WTC11 (cell line): ENCODE results near the gene PCSK4. TPM values are rescaled to one million over a fixed set of nuclear protein-coding genes. Genes with fewer than 3 reads are reported as not detected.

Experiments used
- ATAC-seq: fragments of 200-7000 bp; cut with Tn5 transposase; 2 replicates; pipeline ENCODE4 v1.10.0; 2021; ENCODE audit warnings: mild to moderate bottlenecking, moderate library complexity
- CTCF ChIA-PET: fragments of 300-600 bp; sonication (Branson Sonifier 250); formaldehyde crosslinking; loops from one replicate; lab custom pipeline; 2021; ENCODE audit warnings: antibody characterized with exemption; lab: Charles Lee
- POLR2A ChIA-PET: fragments of 350-600 bp; sonication (Branson Sonifier 250); formaldehyde crosslinking; loops from one replicate; lab custom pipeline; 2021; ENCODE audit warnings: antibody characterized with exemption; lab: Charles Lee
- DNase-seq: peaks from one replicate; pipeline ENCODE4 v3.0.0; 2021; ENCODE audit warnings: low spot score
- H3K27ac Mint-ChIP-seq: 2 replicates; pipeline ENCODE4 v1.8.0; 2021; ENCODE audit warnings: mixed read lengths
- H3K27me3 Mint-ChIP-seq: 2 replicates; pipeline ENCODE4 v1.8.0; 2021; ENCODE audit warnings: low read depth, mild to moderate bottlenecking, moderate library complexity, mixed read lengths
- H3K36me3 Mint-ChIP-seq: 2 replicates; pipeline ENCODE4 v1.8.0; 2021; ENCODE audit warnings: mixed read lengths
- H3K4me1 Mint-ChIP-seq: 2 replicates; pipeline ENCODE4 v1.8.0; 2022; ENCODE audit warnings: mixed read lengths
- H3K4me3 Mint-ChIP-seq: 2 replicates; pipeline ENCODE4 v1.8.0; 2021; ENCODE audit warnings: mild to moderate bottlenecking, moderate library complexity, mixed read lengths
- H3K9me3 Mint-ChIP-seq: 2 replicates; pipeline ENCODE4 v1.8.0; 2021; ENCODE audit warnings: mixed read lengths
- ELF4 ChIP-seq: sonication (generic); formaldehyde crosslinking; IDR thresholded peaks from 2 replicates; pipeline ENCODE4 v1.8.1; 2022; ENCODE audit warnings: low read depth, mild to moderate bottlenecking, moderate library complexity, missing genetic modification reagents
- ESRRA ChIP-seq: sonication (generic); formaldehyde crosslinking; IDR thresholded peaks from 2 replicates; pipeline ENCODE4 v1.8.1; 2022; ENCODE audit warnings: mild to moderate bottlenecking, missing genetic modification reagents, borderline replicate concordance
- FOXJ3 ChIP-seq: sonication (generic); formaldehyde crosslinking; IDR thresholded peaks from 2 replicates; pipeline ENCODE4 v1.9.0; 2021; ENCODE audit warnings: missing genetic modification reagents, mild to moderate bottlenecking, borderline replicate concordance
- FOXK1 ChIP-seq: sonication (generic); formaldehyde crosslinking; IDR thresholded peaks from 2 replicates; pipeline ENCODE4 v1.8.0; 2022; ENCODE audit warnings: mild to moderate bottlenecking, moderate library complexity, missing genetic modification reagents
- HMGA2 ChIP-seq: fragments of 250-450 bp; sonication (Bioruptor Pico); IDR thresholded peaks from 2 replicates; pipeline ENCODE4 v1.4.0; 2021; ENCODE audit warnings: mild to moderate bottlenecking, moderate library complexity
- NR2C2 ChIP-seq: sonication (generic); formaldehyde crosslinking; IDR thresholded peaks from 2 replicates; pipeline ENCODE4 v1.8.0; 2022; ENCODE audit warnings: mild to moderate bottlenecking, missing genetic modification reagents
- OVOL2 ChIP-seq: fragments of 250-450 bp; sonication (Bioruptor Pico); IDR thresholded peaks from 2 replicates; pipeline ENCODE4 v1.9.0; 2021; ENCODE audit warnings: mild to moderate bottlenecking, borderline replicate concordance
- RORB ChIP-seq: fragments of 250-450 bp; sonication (Bioruptor Pico); IDR thresholded peaks from 2 replicates; pipeline ENCODE4 v1.9.0; 2021; ENCODE audit warnings: mild to moderate bottlenecking
- SMAD4 ChIP-seq: sonication (generic); formaldehyde crosslinking; IDR thresholded peaks from 2 replicates; pipeline ENCODE4 v1.8.0; 2022; ENCODE audit warnings: mild to moderate bottlenecking, missing genetic modification reagents
- TEAD1 ChIP-seq: sonication (generic); formaldehyde crosslinking; IDR thresholded peaks from 2 replicates; pipeline ENCODE4 v1.8.0; 2022; ENCODE audit warnings: mild to moderate bottlenecking, missing genetic modification reagents
- ZBTB21 ChIP-seq: sonication (generic); formaldehyde crosslinking; IDR thresholded peaks from 2 replicates; pipeline ENCODE4 v1.8.1; 2023; ENCODE audit warnings: mild to moderate bottlenecking, missing genetic modification reagents, borderline replicate concordance
- ZNF121 ChIP-seq: sonication (generic); formaldehyde crosslinking; IDR thresholded peaks from 2 replicates; pipeline ENCODE4 v1.8.0; 2023; ENCODE audit warnings: missing genetic modification reagents
- ZNF138 ChIP-seq: sonication (generic); formaldehyde crosslinking; conservative IDR thresholded peaks from 2 replicates; pipeline ENCODE4 v1.8.1; 2022; ENCODE audit warnings: mild to moderate bottlenecking, moderate library complexity, missing genetic modification reagents
- ZNF232 ChIP-seq: sonication (generic); formaldehyde crosslinking; IDR thresholded peaks from 2 replicates; pipeline ENCODE4 v1.8.0; 2022; ENCODE audit warnings: mild to moderate bottlenecking, missing genetic modification reagents
- total RNA-seq: library from RNA; stranded (reverse); gene quantifications from 3 replicates; pipeline ENCODE4 v1.2.3, GENCODE V29; 2021
- TF ChIP-seq, protein P1 (sequence below): sonication (generic); formaldehyde crosslinking; IDR thresholded peaks from 2 replicates; pipeline ENCODE4 v1.8.1; 2023; ENCODE audit warnings: mild to moderate bottlenecking, moderate library complexity, missing genetic modification reagents
- TF ChIP-seq, protein P2 (sequence below): sonication (generic); formaldehyde crosslinking; IDR thresholded peaks from 2 replicates; pipeline ENCODE4 v1.8.1; 2023; ENCODE audit warnings: mild to moderate bottlenecking, missing genetic modification reagents, moderate library complexity
- TF ChIP-seq, protein P3 (sequence below): sonication (generic); formaldehyde crosslinking; IDR thresholded peaks from 2 replicates; pipeline ENCODE4 v1.8.0; 2022; ENCODE audit warnings: mild to moderate bottlenecking, missing genetic modification reagents
- TF ChIP-seq, protein P4 (sequence below): sonication (generic); formaldehyde crosslinking; IDR thresholded peaks from 2 replicates; pipeline ENCODE4 v1.8.0; 2022; ENCODE audit warnings: mild to moderate bottlenecking, missing genetic modification reagents
- TF ChIP-seq, protein P5 (sequence below): sonication (generic); formaldehyde crosslinking; IDR thresholded peaks from 2 replicates; pipeline ENCODE4 v1.8.1; 2023; ENCODE audit warnings: mild to moderate bottlenecking, missing genetic modification reagents
- TF ChIP-seq, protein P6 (sequence below): sonication (generic); formaldehyde crosslinking; IDR thresholded peaks from 2 replicates; pipeline ENCODE4 v1.8.0; 2022; ENCODE audit warnings: mild to moderate bottlenecking, missing genetic modification reagents
- TF ChIP-seq, protein P7 (sequence below): fragments of 250-450 bp; sonication (Bioruptor Pico); conservative IDR thresholded peaks from 2 replicates; pipeline ENCODE4 v1.9.0; 2021; ENCODE audit warnings: mild to moderate bottlenecking
- TF ChIP-seq, protein P8 (sequence below): fragments of 250-450 bp; sonication (Bioruptor Pico); IDR thresholded peaks from 2 replicates; pipeline ENCODE4 v2.1.2; 2022; ENCODE audit warnings: mild to moderate bottlenecking, moderate library complexity
- TF ChIP-seq, protein P9 (sequence below): sonication (generic); formaldehyde crosslinking; IDR thresholded peaks from 2 replicates; pipeline ENCODE4 v1.8.1; 2022; ENCODE audit warnings: low read depth, missing genetic modification reagents, borderline replicate concordance

PCSK4 gene
- total RNA-seq, 1 experiment from 2014 or later = 22.4 TPM

DNA sequence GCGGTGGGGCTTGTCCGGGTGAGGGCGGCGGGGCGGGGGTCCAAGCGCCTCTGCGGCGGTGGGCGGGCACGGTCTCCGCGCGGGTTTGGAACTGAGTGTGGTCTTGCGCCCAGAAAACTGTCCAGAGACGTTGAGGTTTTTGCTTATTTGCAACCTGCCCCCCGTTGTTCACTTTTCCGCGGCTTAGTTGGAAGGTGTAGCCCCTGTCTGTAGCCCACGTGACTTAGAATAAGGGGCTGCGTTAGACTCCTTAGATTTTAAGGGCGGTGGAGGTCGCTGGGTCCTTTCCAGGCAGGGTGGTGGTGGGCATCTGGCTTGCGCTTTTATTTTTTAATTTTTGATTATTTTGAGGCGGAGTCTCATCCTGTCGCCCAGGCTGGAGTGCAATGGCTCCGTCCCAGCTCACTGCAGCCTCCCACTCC is 51.2 kb downstream of the PCSK4 start (continued):
- TF ChIP-seq, protein P1, sequence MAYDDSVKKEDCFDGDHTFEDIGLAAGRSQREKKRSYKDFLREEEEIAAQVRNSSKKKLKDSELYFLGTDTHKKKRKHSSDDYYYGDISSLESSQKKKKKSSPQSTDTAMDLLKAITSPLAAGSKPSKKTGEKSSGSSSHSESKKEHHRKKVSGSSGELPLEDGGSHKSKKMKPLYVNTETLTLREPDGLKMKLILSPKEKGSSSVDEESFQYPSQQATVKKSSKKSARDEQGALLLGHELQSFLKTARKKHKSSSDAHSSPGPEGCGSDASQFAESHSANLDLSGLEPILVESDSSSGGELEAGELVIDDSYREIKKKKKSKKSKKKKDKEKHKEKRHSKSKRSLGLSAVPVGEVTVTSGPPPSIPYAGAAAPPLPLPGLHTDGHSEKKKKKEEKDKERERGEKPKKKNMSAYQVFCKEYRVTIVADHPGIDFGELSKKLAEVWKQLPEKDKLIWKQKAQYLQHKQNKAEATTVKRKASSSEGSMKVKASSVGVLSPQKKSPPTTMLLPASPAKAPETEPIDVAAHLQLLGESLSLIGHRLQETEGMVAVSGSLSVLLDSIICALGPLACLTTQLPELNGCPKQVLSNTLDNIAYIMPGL (CRISPR knock-in tag) = no peak
- TF ChIP-seq, protein P2, sequence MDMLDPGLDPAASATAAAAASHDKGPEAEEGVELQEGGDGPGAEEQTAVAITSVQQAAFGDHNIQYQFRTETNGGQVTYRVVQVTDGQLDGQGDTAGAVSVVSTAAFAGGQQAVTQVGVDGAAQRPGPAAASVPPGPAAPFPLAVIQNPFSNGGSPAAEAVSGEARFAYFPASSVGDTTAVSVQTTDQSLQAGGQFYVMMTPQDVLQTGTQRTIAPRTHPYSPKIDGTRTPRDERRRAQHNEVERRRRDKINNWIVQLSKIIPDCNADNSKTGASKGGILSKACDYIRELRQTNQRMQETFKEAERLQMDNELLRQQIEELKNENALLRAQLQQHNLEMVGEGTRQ (CRISPR knock-in tag) = peak; percentile 62
- TF ChIP-seq ESRRA (CRISPR knock-in tag) (no peak), ZNF232 (no peak)
- TF ChIP-seq, protein P3, sequence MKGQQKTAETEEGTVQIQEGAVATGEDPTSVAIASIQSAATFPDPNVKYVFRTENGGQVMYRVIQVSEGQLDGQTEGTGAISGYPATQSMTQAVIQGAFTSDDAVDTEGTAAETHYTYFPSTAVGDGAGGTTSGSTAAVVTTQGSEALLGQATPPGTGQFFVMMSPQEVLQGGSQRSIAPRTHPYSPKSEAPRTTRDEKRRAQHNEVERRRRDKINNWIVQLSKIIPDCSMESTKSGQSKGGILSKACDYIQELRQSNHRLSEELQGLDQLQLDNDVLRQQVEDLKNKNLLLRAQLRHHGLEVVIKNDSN (CRISPR knock-in tag) = peak; percentile 58; the same call in 1 of the 2 replicates
- TF ChIP-seq, protein P4, sequence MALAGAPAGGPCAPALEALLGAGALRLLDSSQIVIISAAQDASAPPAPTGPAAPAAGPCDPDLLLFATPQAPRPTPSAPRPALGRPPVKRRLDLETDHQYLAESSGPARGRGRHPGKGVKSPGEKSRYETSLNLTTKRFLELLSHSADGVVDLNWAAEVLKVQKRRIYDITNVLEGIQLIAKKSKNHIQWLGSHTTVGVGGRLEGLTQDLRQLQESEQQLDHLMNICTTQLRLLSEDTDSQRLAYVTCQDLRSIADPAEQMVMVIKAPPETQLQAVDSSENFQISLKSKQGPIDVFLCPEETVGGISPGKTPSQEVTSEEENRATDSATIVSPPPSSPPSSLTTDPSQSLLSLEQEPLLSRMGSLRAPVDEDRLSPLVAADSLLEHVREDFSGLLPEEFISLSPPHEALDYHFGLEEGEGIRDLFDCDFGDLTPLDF (CRISPR knock-in tag) = no peak
- TF ChIP-seq, all 79 proteins: peak for 2

DNA sequence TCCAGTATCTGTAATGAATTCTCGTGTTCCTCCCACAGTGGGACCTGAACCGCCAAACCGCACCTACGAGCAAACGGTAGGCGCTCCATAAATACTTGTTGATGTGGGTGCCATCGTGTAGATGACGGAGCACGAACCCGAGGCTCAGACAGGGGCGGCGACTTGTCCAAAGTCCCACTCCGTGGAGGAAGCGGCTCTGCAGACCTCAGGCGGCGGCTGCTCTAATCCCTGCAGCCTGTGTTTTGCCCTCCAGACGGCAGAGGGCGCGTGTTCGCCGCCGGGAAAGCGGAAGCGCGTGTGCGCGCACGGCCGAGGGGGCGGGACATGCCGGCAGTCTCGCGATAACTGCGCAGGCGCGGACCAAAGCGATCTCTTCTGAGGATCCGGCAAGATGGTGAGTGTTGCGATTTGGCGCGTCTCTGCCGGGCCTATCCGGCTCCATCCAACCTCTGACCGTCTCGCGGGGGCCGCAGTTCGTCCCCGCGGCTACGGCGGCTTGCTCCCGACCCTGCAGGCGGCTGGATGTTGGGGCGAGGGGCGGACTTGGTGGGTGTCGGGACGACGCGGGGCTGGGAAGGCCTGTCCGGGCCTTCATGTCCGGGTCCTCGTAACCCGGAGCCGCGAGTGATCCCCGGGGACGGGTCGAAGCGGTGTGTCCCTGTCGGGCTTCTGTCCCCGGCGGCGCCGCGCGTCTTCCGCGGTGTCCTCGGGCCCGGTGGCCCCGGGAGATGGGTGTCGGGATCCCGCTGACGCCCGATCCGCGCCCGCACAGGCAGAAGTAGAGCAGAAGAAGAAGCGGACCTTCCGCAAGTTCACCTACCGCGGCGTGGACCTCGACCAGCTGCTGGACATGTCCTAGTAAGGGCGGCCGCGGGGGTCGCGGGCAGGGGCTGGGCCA is 51.9 kb downstream of the PCSK4 start, which contains the start of gene RPS15:
TSS of gene RPS15 (plus strand) at position 362 of the 898 bp plus-strand sequence. CDS start at position 392, 30 bp downstream.
- H3K4me3 Mint-ChIP-seq = peak within 1 kb of the TSS; percentile 97
- ATAC-seq (peak; percentile 83), DNase-seq (peak; percentile 95)
- H3K36me3 Mint-ChIP-seq = peaks cover 44% of the 10 kb centered on the region
- H3K4me1 Mint-ChIP-seq = peaks cover 21% of the 10 kb centered on the region
- H3K27ac Mint-ChIP-seq = peak within 1 kb of the TSS; percentile 99
- ChIA-PET POLR2A (no interaction called here), CTCF (interaction anchor here (1.9 kb wide), 1 partner anchor 28 kb away, joined by 6 read pairs; no protein-coding TSS in a partner anchor)
- no peaks in the 10 kb centered on the region for H3K27me3 Mint-ChIP-seq
- H3K9me3 Mint-ChIP-seq = no peaks in the 10 kb centered on the region
- TF ChIP-seq ELF4 (CRISPR knock-in tag) (no peak), NR2C2 (CRISPR knock-in tag) (no peak), ZBTB21 (CRISPR knock-in tag) (peak; percentile 90), FOXJ3 (no peak), FOXK1 (peak; percentile 88), ZNF121 (CRISPR knock-in tag) (no peak), TEAD1 (CRISPR knock-in tag) (peak; percentile 96), SMAD4 (CRISPR knock-in tag) (no peak), HMGA2 (CRISPR knock-in tag) (no peak), RORB (no peak), ZNF138 (no peak), OVOL2 (CRISPR knock-in tag) (no peak)
- TF ChIP-seq, protein P5, sequence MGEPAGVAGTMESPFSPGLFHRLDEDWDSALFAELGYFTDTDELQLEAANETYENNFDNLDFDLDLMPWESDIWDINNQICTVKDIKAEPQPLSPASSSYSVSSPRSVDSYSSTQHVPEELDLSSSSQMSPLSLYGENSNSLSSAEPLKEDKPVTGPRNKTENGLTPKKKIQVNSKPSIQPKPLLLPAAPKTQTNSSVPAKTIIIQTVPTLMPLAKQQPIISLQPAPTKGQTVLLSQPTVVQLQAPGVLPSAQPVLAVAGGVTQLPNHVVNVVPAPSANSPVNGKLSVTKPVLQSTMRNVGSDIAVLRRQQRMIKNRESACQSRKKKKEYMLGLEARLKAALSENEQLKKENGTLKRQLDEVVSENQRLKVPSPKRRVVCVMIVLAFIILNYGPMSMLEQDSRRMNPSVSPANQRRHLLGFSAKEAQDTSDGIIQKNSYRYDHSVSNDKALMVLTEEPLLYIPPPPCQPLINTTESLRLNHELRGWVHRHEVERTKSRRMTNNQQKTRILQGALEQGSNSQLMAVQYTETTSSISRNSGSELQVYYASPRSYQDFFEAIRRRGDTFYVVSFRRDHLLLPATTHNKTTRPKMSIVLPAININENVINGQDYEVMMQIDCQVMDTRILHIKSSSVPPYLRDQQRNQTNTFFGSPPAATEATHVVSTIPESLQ = no peak
- TF ChIP-seq, protein P6, sequence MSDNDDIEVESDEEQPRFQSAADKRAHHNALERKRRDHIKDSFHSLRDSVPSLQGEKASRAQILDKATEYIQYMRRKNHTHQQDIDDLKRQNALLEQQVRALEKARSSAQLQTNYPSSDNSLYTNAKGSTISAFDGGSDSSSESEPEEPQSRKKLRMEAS (CRISPR knock-in tag) = peak; percentile 94
- TF ChIP-seq, protein P7, sequence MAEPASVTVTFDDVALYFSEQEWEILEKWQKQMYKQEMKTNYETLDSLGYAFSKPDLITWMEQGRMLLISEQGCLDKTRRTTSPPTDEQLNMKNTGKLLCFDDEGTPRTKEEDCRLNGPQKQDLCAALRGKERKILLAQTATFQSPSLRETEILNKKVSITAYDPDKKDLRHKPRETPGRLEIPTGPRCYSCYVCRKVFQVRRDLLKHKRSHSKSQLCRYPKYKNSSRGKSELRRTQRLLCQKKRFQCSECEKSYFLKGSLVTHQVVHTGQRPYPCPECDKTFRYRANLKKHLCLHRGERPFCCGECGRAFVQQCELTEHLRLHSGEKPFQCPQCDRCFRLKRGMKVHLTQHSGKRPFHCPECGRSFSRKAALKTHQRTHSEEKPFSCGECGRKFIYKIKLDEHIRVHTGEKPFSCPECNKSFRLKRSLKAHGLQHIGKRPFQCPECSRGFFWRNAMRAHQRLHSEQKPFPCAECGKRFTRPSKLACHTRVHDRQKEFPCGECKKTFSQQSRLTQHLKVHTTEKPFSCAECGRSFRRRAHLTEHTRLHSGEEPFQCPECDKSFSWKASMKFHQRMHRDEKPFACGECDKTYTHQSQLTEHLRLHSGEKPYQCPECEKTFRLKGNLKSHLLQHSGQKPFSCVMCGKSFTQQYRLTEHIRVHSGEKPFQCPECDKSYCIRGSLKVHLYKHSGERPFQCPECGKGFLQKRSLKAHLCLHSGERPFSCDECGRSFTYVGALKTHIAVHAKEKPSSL = no peak
- TF ChIP-seq, protein P8, sequence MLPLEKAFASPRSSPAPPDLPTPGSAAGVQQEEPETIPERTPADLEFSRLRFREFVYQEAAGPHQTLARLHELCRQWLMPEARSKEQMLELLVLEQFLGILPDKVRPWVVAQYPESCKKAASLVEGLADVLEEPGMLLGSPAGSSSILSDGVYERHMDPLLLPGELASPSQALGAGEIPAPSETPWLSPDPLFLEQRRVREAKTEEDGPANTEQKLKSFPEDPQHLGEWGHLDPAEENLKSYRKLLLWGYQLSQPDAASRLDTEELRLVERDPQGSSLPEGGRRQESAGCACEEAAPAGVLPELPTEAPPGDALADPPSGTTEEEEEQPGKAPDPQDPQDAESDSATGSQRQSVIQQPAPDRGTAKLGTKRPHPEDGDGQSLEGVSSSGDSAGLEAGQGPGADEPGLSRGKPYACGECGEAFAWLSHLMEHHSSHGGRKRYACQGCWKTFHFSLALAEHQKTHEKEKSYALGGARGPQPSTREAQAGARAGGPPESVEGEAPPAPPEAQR (CRISPR knock-in tag) = no peak
- TF ChIP-seq, protein P9, sequence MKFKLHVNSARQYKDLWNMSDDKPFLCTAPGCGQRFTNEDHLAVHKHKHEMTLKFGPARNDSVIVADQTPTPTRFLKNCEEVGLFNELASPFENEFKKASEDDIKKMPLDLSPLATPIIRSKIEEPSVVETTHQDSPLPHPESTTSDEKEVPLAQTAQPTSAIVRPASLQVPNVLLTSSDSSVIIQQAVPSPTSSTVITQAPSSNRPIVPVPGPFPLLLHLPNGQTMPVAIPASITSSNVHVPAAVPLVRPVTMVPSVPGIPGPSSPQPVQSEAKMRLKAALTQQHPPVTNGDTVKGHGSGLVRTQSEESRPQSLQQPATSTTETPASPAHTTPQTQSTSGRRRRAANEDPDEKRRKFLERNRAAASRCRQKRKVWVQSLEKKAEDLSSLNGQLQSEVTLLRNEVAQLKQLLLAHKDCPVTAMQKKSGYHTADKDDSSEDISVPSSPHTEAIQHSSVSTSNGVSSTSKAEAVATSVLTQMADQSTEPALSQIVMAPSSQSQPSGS (CRISPR knock-in tag) = no peak; the same call in 1 of the 2 replicates
